ENCODE measurements around the gene SEPTIN5.
A peak's percentile ranks its signal among the peaks of the same experiment; 100 is the strongest.

The SEPTIN5 gene

GRCh38 chr22:19706661-19707151 lies 7.6 kb upstream of the SEPTIN5 start:
- peak; percentile 24 to 51 for DNase-seq

GRCh38 chr22:19707347-19708290 lies 6.7 kb upstream of the SEPTIN5 start:
- DNase-seq, result no peak

GRCh38 chr22:19708321-19709011 lies 5.8 kb upstream of the SEPTIN5 start:
- no peak for DNase-seq

- DNase-seq, result no peak
Observed at GRCh38 chr22:19709063-19709769, 5.1 kb upstream of the SEPTIN5 start.

- no peak for DNase-seq
Observed at GRCh38 chr22:19710020-19710768, 4.1 kb upstream of the SEPTIN5 start.

GRCh38 chr22:19710769-19711106 lies 3.6 kb upstream of the SEPTIN5 start:
- DNase-seq, result no peak

- DNase-seq, result no peak
Observed at GRCh38 chr22:19713245-19713644, 1.1 kb upstream of the SEPTIN5 start.

- no peak for DNase-seq
Observed at GRCh38 chr22:19713650-19714311, 522 bp upstream of the SEPTIN5 start.

- DNase-seq, result no peak
Observed at GRCh38 chr22:19715188-19715930, 1.1 kb downstream of the SEPTIN5 start.

- DNase-seq, result no peak
Observed at GRCh38 chr22:19716041-19716828, 1.9 kb downstream of the SEPTIN5 start.

GRCh38 chr22:19716829-19717105 lies 2.5 kb downstream of the SEPTIN5 start:
- DNase-seq, result no peak

GRCh38 chr22:19717181-19717580 lies 2.9 kb downstream of the SEPTIN5 start:
- no peak for DNase-seq

GRCh38 chr22:19717691-19718455 lies 3.6 kb downstream of the SEPTIN5 start:
- DNase-seq, result peak; percentile 62

- no peak for DNase-seq
Observed at GRCh38 chr22:19718456-19719049, 4.2 kb downstream of the SEPTIN5 start.

GRCh38 chr22:19719050-19719482 lies 4.8 kb downstream of the SEPTIN5 start:
- no peak for DNase-seq

GRCh38 chr22:19719488-19720021 lies 5.3 kb downstream of the SEPTIN5 start:
- DNase-seq, result no peak

GRCh38 chr22:19720150-19720827 lies 6.0 kb downstream of the SEPTIN5 start:
- DNase-seq, result no peak

- no peak for DNase-seq
Observed at GRCh38 chr22:19720999-19721329, 6.7 kb downstream of the SEPTIN5 start.
